Measurements from ENCODE around the gene ESYT2.

The ESYT2 gene

GRCh38 chr7:158821171-158822031 is 7.9 kb downstream of the ESYT2 start:
- no peak for DNase-seq

GRCh38 chr7:158820656-158821055 is 8.7 kb downstream of the ESYT2 start:
- no peak for DNase-seq

GRCh38 chr7:158819571-158820203 is 9.6 kb downstream of the ESYT2 start:
- no peak for DNase-seq

GRCh38 chr7:158818325-158819213 is 10.7 kb downstream of the ESYT2 start:
- peak in 1 of 2 experiments; percentile 25 for DNase-seq

- DNase-seq: no peak
Measured at GRCh38 chr7:158816995-158817394, 12.3 kb downstream of the ESYT2 start.

GRCh38 chr7:158816271-158816670 is 13.0 kb downstream of the ESYT2 start:
- DNase-seq: no peak

GRCh38 chr7:158815800-158816128 is 13.5 kb downstream of the ESYT2 start:
- no peak for DNase-seq

GRCh38 chr7:158815083-158815799 is 14.1 kb downstream of the ESYT2 start:
- DNase-seq: no peak

GRCh38 chr7:158814637-158815036 is 14.7 kb downstream of the ESYT2 start:
- no peak for DNase-seq

- DNase-seq: no peak
Measured at GRCh38 chr7:158812684-158813083, 16.6 kb downstream of the ESYT2 start.

- no peak for DNase-seq
Measured at GRCh38 chr7:158811894-158812293, 17.4 kb downstream of the ESYT2 start.

GRCh38 chr7:158811461-158811860 is 17.8 kb downstream of the ESYT2 start:
- no peak for DNase-seq

- no peak for DNase-seq
Measured at GRCh38 chr7:158810846-158811245, 18.5 kb downstream of the ESYT2 start.

- no peak for DNase-seq
Measured at GRCh38 chr7:158809596-158809995, 19.7 kb downstream of the ESYT2 start.

- DNase-seq: no peak
Measured at GRCh38 chr7:158808126-158808525, 21.2 kb downstream of the ESYT2 start.

- no peak for DNase-seq
Measured at GRCh38 chr7:158805937-158806336, 23.4 kb downstream of the ESYT2 start.

GRCh38 chr7:158805414-158805813 is 23.9 kb downstream of the ESYT2 start:
- DNase-seq: no peak

GRCh38 chr7:158804335-158804734 is 25.0 kb downstream of the ESYT2 start:
- DNase-seq: no peak

GRCh38 chr7:158803367-158803969 is 25.8 kb downstream of the ESYT2 start:
- no peak for DNase-seq

GRCh38 chr7:158802535-158803366 is 26.6 kb downstream of the ESYT2 start:
- DNase-seq: no peak

- DNase-seq: no peak
Measured at GRCh38 chr7:158798741-158799140, 30.6 kb downstream of the ESYT2 start.

Data from NCI-H1930 (cell line).